OCI-LY7 (cell line): ENCODE data around the gene NDST4.

Source experiments
- EZH2phosphoT487 ChIP-seq: fragments of 200-600 bp; sonication (generic); IDR thresholded peaks from 2 replicates; pipeline ENCODE4 v1.6.1; 2018; ENCODE audit warnings: low read depth, borderline replicate concordance, mild to moderate bottlenecking, mixed run types, antibody characterized with exemption, low read length, moderate library complexity, mixed read lengths
- TF ChIP-seq, protein P1 (sequence below): fragments of 200-600 bp; sonication (generic); conservative IDR thresholded peaks from 2 replicates; pipeline ENCODE4 v1.5.1; 2014; ENCODE audit warnings: mild to moderate bottlenecking, antibody characterized with exemption, low read length, moderate library complexity, mixed read lengths

- TF ChIP-seq, protein P1, sequence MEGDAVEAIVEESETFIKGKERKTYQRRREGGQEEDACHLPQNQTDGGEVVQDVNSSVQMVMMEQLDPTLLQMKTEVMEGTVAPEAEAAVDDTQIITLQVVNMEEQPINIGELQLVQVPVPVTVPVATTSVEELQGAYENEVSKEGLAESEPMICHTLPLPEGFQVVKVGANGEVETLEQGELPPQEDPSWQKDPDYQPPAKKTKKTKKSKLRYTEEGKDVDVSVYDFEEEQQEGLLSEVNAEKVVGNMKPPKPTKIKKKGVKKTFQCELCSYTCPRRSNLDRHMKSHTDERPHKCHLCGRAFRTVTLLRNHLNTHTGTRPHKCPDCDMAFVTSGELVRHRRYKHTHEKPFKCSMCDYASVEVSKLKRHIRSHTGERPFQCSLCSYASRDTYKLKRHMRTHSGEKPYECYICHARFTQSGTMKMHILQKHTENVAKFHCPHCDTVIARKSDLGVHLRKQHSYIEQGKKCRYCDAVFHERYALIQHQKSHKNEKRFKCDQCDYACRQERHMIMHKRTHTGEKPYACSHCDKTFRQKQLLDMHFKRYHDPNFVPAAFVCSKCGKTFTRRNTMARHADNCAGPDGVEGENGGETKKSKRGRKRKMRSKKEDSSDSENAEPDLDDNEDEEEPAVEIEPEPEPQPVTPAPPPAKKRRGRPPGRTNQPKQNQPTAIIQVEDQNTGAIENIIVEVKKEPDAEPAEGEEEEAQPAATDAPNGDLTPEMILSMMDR, result peak; percentile 53; the same call in 1 of the 2 replicates
- no peak for TF ChIP-seq EZH2phosphoT487
These were observed 70.9 kb downstream of the NDST4 start for GRCh38 chr4:115042496-115042895.
